ENCODE results near the gene FOXC2.

- no peak for TF ChIP-seq CTCF (IDR thresholded peaks at IDR 0.05; ENCODE audit: low read length)
- TF ChIP-seq EZH2 (optimal IDR thresholded peaks at IDR 0.05; ENCODE audit: low read depth, low read length) = no peak
Measured at GRCh38 chr16:86580791-86581170, 14.2 kb downstream of the FOXC2 start.
